Measurements from ENCODE around the gene SMPDL3B.
A peak's percentile ranks its signal among the peaks of the same experiment; 100 is the strongest.

The SMPDL3B gene

GRCh38 chr1:27906759-27907158, 28.0 kb upstream of the SMPDL3B start:
- H3K9me3 ChIP-seq (ENCODE audit: control insufficient read depth in 1 of 2, low read length in 2 of 2) = no peaks in the 10 kb centered on the region
- H3K27ac ChIP-seq (ENCODE audit: low read depth, low read length) = no peak overlapping the region
- H3K36me3 ChIP-seq (ENCODE audit: control insufficient read depth in 1 of 2, insufficient read depth in 2 of 2, low read length in 2 of 2) = peaks cover 13 to 48% of the 10 kb centered on the region in 2 donors
- H3K4me1 ChIP-seq (ENCODE audit: control insufficient read depth in 1 of 2, insufficient read depth in 2 of 2, low read length in 2 of 2) = no peaks in the 10 kb centered on the region
- no peaks in the 10 kb centered on the region for H3K27me3 ChIP-seq (ENCODE audit: control insufficient read depth in 1 of 2, insufficient read depth in 2 of 2, low read length in 2 of 2)
- no peak overlapping the region for H3K9ac ChIP-seq (ENCODE audit: low read depth in 1 of 2, low read length in 2 of 2)
- no peak overlapping the region for H3K4me3 ChIP-seq (ENCODE audit: low read depth in 1 of 2, low read length in 2 of 2)

GRCh38 chr1:27912429-27912828, 22.4 kb upstream of the SMPDL3B start:
- H3K9ac ChIP-seq (ENCODE audit: low read depth in 1 of 2, low read length in 2 of 2) = no peak overlapping the region
- H3K4me1 ChIP-seq (ENCODE audit: control insufficient read depth in 1 of 2, insufficient read depth in 2 of 2, low read length in 2 of 2) = peaks cover 0 to 4% of the 10 kb centered on the region in 2 donors
- peaks cover 7 to 21% of the 10 kb centered on the region in 2 donors for H3K36me3 ChIP-seq (ENCODE audit: control insufficient read depth in 1 of 2, insufficient read depth in 2 of 2, low read length in 2 of 2)
- no peak overlapping the region for H3K27ac ChIP-seq (ENCODE audit: low read depth, low read length)
- peaks cover 3 to 6% of the 10 kb centered on the region in 2 donors for H3K9me3 ChIP-seq (ENCODE audit: control insufficient read depth in 1 of 2, low read length in 2 of 2)
- no peak overlapping the region for H3K4me3 ChIP-seq (ENCODE audit: low read depth in 1 of 2, low read length in 2 of 2)
- H3K27me3 ChIP-seq (ENCODE audit: control insufficient read depth in 1 of 2, insufficient read depth in 2 of 2, low read length in 2 of 2) = no peaks in the 10 kb centered on the region

GRCh38 chr1:27915082-27915575, 19.7 kb upstream of the SMPDL3B start:
- H3K27ac ChIP-seq (ENCODE audit: low read depth, low read length) = no peak overlapping the region
- no peak overlapping the region for H3K9ac ChIP-seq (ENCODE audit: low read depth in 1 of 2, low read length in 2 of 2)
- H3K36me3 ChIP-seq (ENCODE audit: control insufficient read depth in 1 of 2, insufficient read depth in 2 of 2, low read length in 2 of 2) = peaks cover 0 to 7% of the 10 kb centered on the region in 2 donors
- H3K4me1 ChIP-seq (ENCODE audit: control insufficient read depth in 1 of 2, insufficient read depth in 2 of 2, low read length in 2 of 2) = peaks cover 0 to 4% of the 10 kb centered on the region in 2 donors
- no peaks in the 10 kb centered on the region for H3K27me3 ChIP-seq (ENCODE audit: control insufficient read depth in 1 of 2, insufficient read depth in 2 of 2, low read length in 2 of 2)
- peak overlapping the region; percentile 46 to 88 for H3K4me3 ChIP-seq (ENCODE audit: low read depth in 1 of 2, low read length in 2 of 2)
- peaks cover 3 to 6% of the 10 kb centered on the region in 2 donors for H3K9me3 ChIP-seq (ENCODE audit: control insufficient read depth in 1 of 2, low read length in 2 of 2)

DNA sequence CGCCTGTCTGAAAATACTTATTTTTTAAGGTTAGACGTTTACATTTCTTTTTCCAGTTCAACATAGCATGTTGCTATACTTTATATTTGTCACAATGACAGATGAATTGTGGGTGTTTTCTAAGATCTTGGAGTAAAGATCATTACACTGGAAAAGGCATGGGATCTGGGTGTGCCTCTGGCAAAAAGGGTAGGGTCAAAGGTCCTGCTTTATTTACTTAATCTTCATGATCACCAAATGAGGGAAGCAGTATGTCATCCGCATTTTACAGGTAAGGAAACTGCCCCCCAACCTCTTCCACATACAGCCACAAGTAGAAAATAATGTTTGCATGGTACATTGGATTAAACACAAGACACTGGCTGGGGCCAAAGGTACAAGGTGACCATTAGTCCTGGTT, 12.5 kb upstream of the SMPDL3B start:
- H3K27ac ChIP-seq (ENCODE audit: low read depth, low read length) = no peak overlapping the region
- no peaks in the 10 kb centered on the region for H3K27me3 ChIP-seq (ENCODE audit: control insufficient read depth in 1 of 2, insufficient read depth in 2 of 2, low read length in 2 of 2)
- no peak overlapping the region for H3K9ac ChIP-seq (ENCODE audit: low read depth in 1 of 2, low read length in 2 of 2)
- no peaks in the 10 kb centered on the region for H3K9me3 ChIP-seq (ENCODE audit: control insufficient read depth in 1 of 2, low read length in 2 of 2)
- H3K4me3 ChIP-seq (ENCODE audit: low read depth in 1 of 2, low read length in 2 of 2) = no peak overlapping the region
- peaks cover 4 to 5% of the 10 kb centered on the region in 2 donors for H3K4me1 ChIP-seq (ENCODE audit: control insufficient read depth in 1 of 2, insufficient read depth in 2 of 2, low read length in 2 of 2)
- no peaks in the 10 kb centered on the region for H3K36me3 ChIP-seq (ENCODE audit: control insufficient read depth in 1 of 2, insufficient read depth in 2 of 2, low read length in 2 of 2)

DNA sequence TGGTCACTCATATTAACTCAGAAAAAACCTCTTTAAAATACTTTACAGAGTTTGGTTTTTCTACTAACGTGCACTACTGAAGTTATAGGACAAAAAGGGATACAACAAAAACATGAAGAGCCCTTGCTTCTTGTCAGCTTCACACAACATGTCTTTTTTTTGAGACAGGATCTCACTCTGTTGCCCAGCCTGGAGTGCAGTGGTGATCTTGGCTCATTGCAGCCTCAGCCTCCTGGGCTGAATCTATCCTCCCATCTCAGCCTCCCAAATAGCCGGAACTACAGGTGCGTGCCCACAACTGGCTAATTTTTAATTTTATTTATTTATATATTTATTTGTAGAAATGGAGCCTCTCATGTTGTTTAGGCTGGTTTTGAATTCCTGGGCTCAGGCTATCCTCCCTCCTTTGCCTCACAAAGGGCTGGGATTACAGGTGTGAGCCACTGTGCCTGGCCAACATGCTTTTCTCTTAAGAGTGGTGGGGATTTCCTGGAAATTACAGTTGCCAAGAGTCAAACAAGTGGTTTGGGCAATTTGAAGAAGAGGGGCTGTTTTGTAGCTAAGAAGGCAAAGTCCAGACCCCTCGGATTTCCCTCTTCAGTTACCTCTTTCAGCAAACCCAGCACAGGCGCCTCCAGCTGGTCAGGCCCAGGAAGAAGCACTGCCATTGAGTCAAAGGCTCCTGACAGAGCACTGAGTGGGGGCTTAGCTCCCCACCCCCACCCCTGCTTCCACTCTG, 6.4 kb upstream of the SMPDL3B start:
- H3K4me1 ChIP-seq (ENCODE audit: control insufficient read depth in 1 of 2, insufficient read depth in 2 of 2, low read length in 2 of 2) = no peaks in the 10 kb centered on the region
- no peak overlapping the region for H3K9ac ChIP-seq (ENCODE audit: low read depth in 1 of 2, low read length in 2 of 2)
- H3K4me3 ChIP-seq (ENCODE audit: low read depth in 1 of 2, low read length in 2 of 2) = no peak overlapping the region
- no peaks in the 10 kb centered on the region for H3K27me3 ChIP-seq (ENCODE audit: control insufficient read depth in 1 of 2, insufficient read depth in 2 of 2, low read length in 2 of 2)
- H3K27ac ChIP-seq (ENCODE audit: low read depth, low read length) = no peak overlapping the region
- H3K36me3 ChIP-seq (ENCODE audit: control insufficient read depth in 1 of 2, insufficient read depth in 2 of 2, low read length in 2 of 2) = no peaks in the 10 kb centered on the region
- no peaks in the 10 kb centered on the region for H3K9me3 ChIP-seq (ENCODE audit: control insufficient read depth in 1 of 2, low read length in 2 of 2)

GRCh38 chr1:27931184-27931583, 3.6 kb upstream of the SMPDL3B start:
- Histone ChIP-seq H3K27ac (ENCODE audit: low read depth, low read length) (no peak overlapping the region), H3K36me3 (ENCODE audit: control insufficient read depth in 1 of 2, insufficient read depth in 2 of 2, low read length in 2 of 2) (no peaks in the 10 kb centered on the region), H3K9me3 (ENCODE audit: control insufficient read depth in 1 of 2, low read length in 2 of 2) (no peaks in the 10 kb centered on the region), H3K4me1 (ENCODE audit: control insufficient read depth in 1 of 2, insufficient read depth in 2 of 2, low read length in 2 of 2) (peaks cover 5 to 7% of the 10 kb centered on the region in 2 donors), H3K27me3 (ENCODE audit: control insufficient read depth in 1 of 2, insufficient read depth in 2 of 2, low read length in 2 of 2) (no peaks in the 10 kb centered on the region), H3K9ac (ENCODE audit: low read depth in 1 of 2, low read length in 2 of 2) (no peak overlapping the region), H3K4me3 (ENCODE audit: low read depth in 1 of 2, low read length in 2 of 2) (no peak overlapping the region)

DNA sequence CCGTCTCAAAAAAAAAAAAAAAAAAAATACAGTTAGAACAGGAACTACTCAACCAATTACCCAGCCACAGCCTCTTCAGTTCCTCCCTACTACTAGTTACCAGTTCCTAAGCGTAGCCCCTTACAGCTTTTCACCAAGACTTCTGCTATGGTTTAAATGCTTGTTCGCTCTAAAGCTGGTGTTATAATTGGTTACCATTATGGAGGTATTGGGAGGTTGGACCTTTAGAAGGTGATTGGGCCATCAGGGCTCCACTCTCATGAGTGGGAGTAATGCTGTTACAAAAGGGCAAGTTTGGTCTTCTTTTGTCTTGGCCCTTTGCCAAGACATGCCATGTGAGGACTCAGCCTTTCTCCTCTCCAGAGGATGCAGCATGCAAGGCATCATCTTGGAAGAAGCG, 3.0 kb upstream of the SMPDL3B start:
- H3K27me3 ChIP-seq (ENCODE audit: control insufficient read depth in 1 of 2, insufficient read depth in 2 of 2, low read length in 2 of 2) = no peaks in the 10 kb centered on the region
- no peak overlapping the region for H3K4me3 ChIP-seq (ENCODE audit: low read depth in 1 of 2, low read length in 2 of 2)
- no peak overlapping the region for H3K27ac ChIP-seq (ENCODE audit: low read depth, low read length)
- H3K4me1 ChIP-seq (ENCODE audit: control insufficient read depth in 1 of 2, insufficient read depth in 2 of 2, low read length in 2 of 2) = peaks cover 5 to 7% of the 10 kb centered on the region in 2 donors
- no peaks in the 10 kb centered on the region for H3K9me3 ChIP-seq (ENCODE audit: control insufficient read depth in 1 of 2, low read length in 2 of 2)
- no peaks in the 10 kb centered on the region for H3K36me3 ChIP-seq (ENCODE audit: control insufficient read depth in 1 of 2, insufficient read depth in 2 of 2, low read length in 2 of 2)
- H3K9ac ChIP-seq (ENCODE audit: low read depth in 1 of 2, low read length in 2 of 2) = no peak overlapping the region

DNA sequence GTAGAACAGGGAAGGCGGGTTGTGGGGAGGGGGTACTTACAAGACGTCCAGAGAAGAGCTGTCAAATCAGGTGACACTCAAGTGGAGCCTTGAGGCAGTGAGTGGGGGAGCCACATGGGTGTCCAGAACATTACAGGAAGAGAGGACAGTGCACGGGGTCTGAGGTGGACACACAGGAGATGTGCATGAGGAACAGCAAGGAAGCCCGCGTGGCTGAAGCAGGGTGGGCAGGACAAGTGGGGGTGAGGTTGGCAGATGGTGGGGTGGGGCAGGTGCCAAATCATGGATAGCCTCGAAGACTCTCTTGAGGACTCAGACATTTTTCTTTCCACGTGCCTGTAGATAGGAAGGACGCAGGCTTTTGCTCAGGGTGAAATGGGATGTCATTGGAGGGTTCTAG, 921 bp downstream of the SMPDL3B start:
- H3K27me3 ChIP-seq (ENCODE audit: control insufficient read depth in 1 of 2, insufficient read depth in 2 of 2, low read length in 2 of 2) = no peaks in the 10 kb centered on the region
- H3K4me3 ChIP-seq (ENCODE audit: low read depth in 1 of 2, low read length in 2 of 2) = peak overlapping the region; percentile 62 to 65
- H3K9me3 ChIP-seq (ENCODE audit: control insufficient read depth in 1 of 2, low read length in 2 of 2) = no peaks in the 10 kb centered on the region
- peak overlapping the region in 1 of 2 donors; percentile 65 for H3K9ac ChIP-seq (ENCODE audit: low read depth in 1 of 2, low read length in 2 of 2)
- H3K36me3 ChIP-seq (ENCODE audit: control insufficient read depth in 1 of 2, insufficient read depth in 2 of 2, low read length in 2 of 2) = no peaks in the 10 kb centered on the region
- peaks cover 5 to 7% of the 10 kb centered on the region in 2 donors for H3K4me1 ChIP-seq (ENCODE audit: control insufficient read depth in 1 of 2, insufficient read depth in 2 of 2, low read length in 2 of 2)
- H3K27ac ChIP-seq (ENCODE audit: low read depth, low read length) = no peak overlapping the region

DNA sequence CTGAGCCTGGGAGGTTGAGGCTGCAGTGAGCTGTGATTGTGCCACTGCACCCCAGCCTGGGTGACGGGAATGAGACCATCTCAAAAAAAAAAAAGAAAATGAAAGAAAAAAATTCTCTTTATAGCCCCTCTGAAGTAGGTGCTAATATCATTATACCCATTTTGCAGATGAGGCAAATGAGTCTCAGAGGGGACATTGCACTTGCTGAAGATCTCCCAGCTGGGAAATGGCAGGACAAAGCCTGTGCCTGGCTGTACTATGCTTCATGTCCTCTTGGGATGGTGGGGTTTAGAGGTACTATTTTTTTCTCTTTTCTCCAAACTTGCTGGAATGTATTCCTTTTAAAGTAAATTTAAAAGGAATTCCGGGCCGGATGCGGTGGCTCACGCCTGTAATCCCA, 1.6 kb downstream of the SMPDL3B start:
- H3K36me3 ChIP-seq (ENCODE audit: control insufficient read depth in 1 of 2, insufficient read depth in 2 of 2, low read length in 2 of 2) = no peaks in the 10 kb centered on the region
- no peaks in the 10 kb centered on the region for H3K27me3 ChIP-seq (ENCODE audit: control insufficient read depth in 1 of 2, insufficient read depth in 2 of 2, low read length in 2 of 2)
- no peak overlapping the region for H3K27ac ChIP-seq (ENCODE audit: low read depth, low read length)
- peaks cover 5 to 7% of the 10 kb centered on the region in 2 donors for H3K4me1 ChIP-seq (ENCODE audit: control insufficient read depth in 1 of 2, insufficient read depth in 2 of 2, low read length in 2 of 2)
- no peaks in the 10 kb centered on the region for H3K9me3 ChIP-seq (ENCODE audit: control insufficient read depth in 1 of 2, low read length in 2 of 2)
- H3K4me3 ChIP-seq (ENCODE audit: low read depth in 1 of 2, low read length in 2 of 2) = no peak overlapping the region
- no peak overlapping the region for H3K9ac ChIP-seq (ENCODE audit: low read depth in 1 of 2, low read length in 2 of 2)

DNA sequence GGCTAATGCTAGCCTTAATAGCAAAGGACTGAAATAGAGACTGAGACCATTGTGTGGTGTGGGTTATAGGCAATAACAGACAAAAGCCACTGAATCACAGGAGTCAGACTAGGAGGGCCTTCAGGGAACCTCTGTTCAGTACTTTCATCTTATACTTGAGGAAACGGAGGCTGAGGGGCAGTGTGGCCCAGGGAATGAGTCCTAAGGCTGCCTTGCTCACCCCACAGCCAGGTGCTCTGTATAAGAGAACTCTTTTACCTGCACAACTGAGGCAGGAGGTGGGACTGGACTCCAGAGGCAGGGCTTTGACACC, 2.7 kb downstream of the SMPDL3B start:
- no peak overlapping the region for H3K27ac ChIP-seq (ENCODE audit: low read depth, low read length)
- H3K9me3 ChIP-seq (ENCODE audit: control insufficient read depth in 1 of 2, low read length in 2 of 2) = no peaks in the 10 kb centered on the region
- no peak overlapping the region for H3K4me3 ChIP-seq (ENCODE audit: low read depth in 1 of 2, low read length in 2 of 2)
- H3K4me1 ChIP-seq (ENCODE audit: control insufficient read depth in 1 of 2, insufficient read depth in 2 of 2, low read length in 2 of 2) = peaks cover 5 to 7% of the 10 kb centered on the region in 2 donors
- peak overlapping the region in 1 of 2 donors; percentile 3 for H3K9ac ChIP-seq (ENCODE audit: low read depth in 1 of 2, low read length in 2 of 2)
- H3K36me3 ChIP-seq (ENCODE audit: control insufficient read depth in 1 of 2, insufficient read depth in 2 of 2, low read length in 2 of 2) = peaks cover 0 to 3% of the 10 kb centered on the region in 2 donors
- no peaks in the 10 kb centered on the region for H3K27me3 ChIP-seq (ENCODE audit: control insufficient read depth in 1 of 2, insufficient read depth in 2 of 2, low read length in 2 of 2)

Data from duodenal mucosa (tissue), 2 donors.